NCI-H2081 treated with DMSO at 0.1 percent for 48 hours (cell line): ENCODE measurements around the gene SRCIN1.

Experiments
- DNase-seq: peaks from one replicate; lab custom pipeline; 2025; lab: John Stamatoyannopoulos, UW

Gene SRCIN1

GRCh38 chr17:38616361-38616760 lies 10.6 kb upstream of the SRCIN1 start:
- no peak for DNase-seq

GRCh38 chr17:38613981-38614779 lies 8.4 kb upstream of the SRCIN1 start:
- DNase-seq: no peak

- DNase-seq: no peak
These were observed 7.8 kb upstream of the SRCIN1 start for GRCh38 chr17:38613525-38613980.

GRCh38 chr17:38611872-38612376 lies 6.2 kb upstream of the SRCIN1 start:
- no peak for DNase-seq

- no peak for DNase-seq
These were observed 5.5 kb upstream of the SRCIN1 start for GRCh38 chr17:38611070-38611786.

GRCh38 chr17:38609280-38610031 lies 3.7 kb upstream of the SRCIN1 start:
- DNase-seq: no peak

GRCh38 chr17:38608648-38609047 lies 2.9 kb upstream of the SRCIN1 start:
- peak; percentile 38 for DNase-seq

GRCh38 chr17:38606646-38607611 lies 1.2 kb upstream of the SRCIN1 start:
- DNase-seq: no peak

GRCh38 chr17:38605411-38605840 lies 326 bp downstream of the SRCIN1 start:
- DNase-seq: no peak

GRCh38 chr17:38604479-38605403 lies 1.0 kb downstream of the SRCIN1 start:
- DNase-seq: no peak

GRCh38 chr17:38603786-38604478 lies 1.8 kb downstream of the SRCIN1 start:
- no peak for DNase-seq

GRCh38 chr17:38602956-38603785 lies 2.6 kb downstream of the SRCIN1 start:
- DNase-seq: no peak

- no peak for DNase-seq
These were observed 3.3 kb downstream of the SRCIN1 start for GRCh38 chr17:38602453-38602852.

- DNase-seq: no peak
These were observed 4.0 kb downstream of the SRCIN1 start for GRCh38 chr17:38601539-38602351.

- DNase-seq: no peak
These were observed 4.8 kb downstream of the SRCIN1 start for GRCh38 chr17:38600906-38601305.

- no peak for DNase-seq
These were observed 5.3 kb downstream of the SRCIN1 start for GRCh38 chr17:38600416-38600815.

GRCh38 chr17:38599398-38599856 lies 6.3 kb downstream of the SRCIN1 start:
- DNase-seq: no peak

GRCh38 chr17:38598995-38599394 lies 6.8 kb downstream of the SRCIN1 start:
- DNase-seq: no peak
